Measurements from ENCODE around the gene CSNK2A1. TPM values are rescaled to one million over a fixed set of nuclear protein-coding genes. Genes with fewer than 3 reads are reported as not detected.

Gene CSNK2A1
- total and polyA plus RNA-seq, 4 donors = 17.0 to 60.3 (median 39.7) TPM

GRCh38 chr20:460707-461106, 82.9 kb downstream of the CSNK2A1 start:
- TF ChIP-seq RXRA (IDR thresholded peaks at IDR 0.05) (peak; percentile 57 to 87), REST (IDR thresholded peaks at IDR 0.05) (peak; percentile 60), FOXA1 (IDR thresholded peaks at IDR 0.05) (no peak), MAX (IDR thresholded peaks at IDR 0.05) (no peak), NR2F2 (IDR thresholded peaks at IDR 0.05) (no peak), RAD21 (IDR thresholded peaks at IDR 0.05) (no peak), EGR1 (IDR thresholded peaks at IDR 0.05; ENCODE audit: low read depth in 2 of 2) (no peak), FOXA2 (IDR thresholded peaks at IDR 0.05) (no peak), HNF4G (IDR thresholded peaks at IDR 0.05) (no peak), YY1 (IDR thresholded peaks at IDR 0.05) (peak; percentile 26), SP1 (IDR thresholded peaks at IDR 0.05) (peak; percentile 12), ZBTB33 (IDR thresholded peaks at IDR 0.05) (peak; percentile 21), HNF4A (conservative IDR thresholded peaks at IDR 0.05) (peak; percentile 49 to 65), JUND (IDR thresholded peaks at IDR 0.05) (peak in 1 of 2 donors; percentile 25)
- H3K27me3 ChIP-seq (ENCODE audit: control insufficient read depth in 4 of 4, insufficient read depth in 4 of 4, low read length in 3 of 4) = no peaks in the 10 kb centered on the region
- DNase-seq (ENCODE audit: low spot score) = no peak
- peak overlapping the region in 1 of 2 donors; percentile 33 for H3K9ac ChIP-seq (ENCODE audit: low read depth in 1 of 2, low read length in 2 of 2)
- no peak overlapping the region for H3K4me3 ChIP-seq (ENCODE audit: low read depth in 1 of 3, low read length in 3 of 3)
- no peaks in the 10 kb centered on the region for H3K9me3 ChIP-seq (ENCODE audit: control insufficient read depth in 4 of 4, low read length in 3 of 4)
- H3K4me1 ChIP-seq (ENCODE audit: control insufficient read depth in 4 of 4, insufficient read depth in 4 of 4, low read length in 3 of 4) = peaks cover 4 to 23% (median 16%) of the 10 kb centered on the region in 4 donors
- no peaks in the 10 kb centered on the region for H3K36me3 ChIP-seq (ENCODE audit: control insufficient read depth in 4 of 4, insufficient read depth in 3 of 4, low read depth in 1 of 4, low read length in 3 of 4)
- peak overlapping the region in 1 of 2 donors; percentile 87 for H3K27ac ChIP-seq (ENCODE audit: low read depth in 1 of 2, low read length in 2 of 2)
- 25% methylated on average over 2 of the region's 2 CpGs for WGBS

GRCh38 chr20:460180-460579, 83.4 kb downstream of the CSNK2A1 start:
- H3K9ac ChIP-seq (ENCODE audit: low read depth in 1 of 2, low read length in 2 of 2) = peak overlapping the region in 1 of 2 donors; percentile 10
- H3K27ac ChIP-seq (ENCODE audit: low read depth in 1 of 2, low read length in 2 of 2) = no peak overlapping the region
- no peak for DNase-seq (ENCODE audit: low spot score)
- TF ChIP-seq RXRA (IDR thresholded peaks at IDR 0.05) (no peak), NR2F2 (IDR thresholded peaks at IDR 0.05) (no peak), FOXA2 (IDR thresholded peaks at IDR 0.05) (no peak), ZBTB33 (IDR thresholded peaks at IDR 0.05) (no peak), TAF1 (conservative IDR thresholded peaks at IDR 0.05) (no peak), YY1 (IDR thresholded peaks at IDR 0.05) (no peak), EGR1 (IDR thresholded peaks at IDR 0.05; ENCODE audit: low read depth in 2 of 2) (no peak), CTCF (IDR thresholded peaks at IDR 0.05; ENCODE audit: low read depth, low read length, missing input control) (no peak), RAD21 (IDR thresholded peaks at IDR 0.05) (no peak), HNF4A (conservative IDR thresholded peaks at IDR 0.05) (no peak), GABPA (IDR thresholded peaks at IDR 0.05 in 1 of 2, conservative IDR thresholded peaks at IDR 0.05 in 1 of 2) (no peak), MAX (IDR thresholded peaks at IDR 0.05) (no peak), REST (IDR thresholded peaks at IDR 0.05) (no peak), SP1 (IDR thresholded peaks at IDR 0.05) (no peak), FOXA1 (IDR thresholded peaks at IDR 0.05) (no peak), HNF4G (IDR thresholded peaks at IDR 0.05) (no peak)

More at GRCh38 chr20:460180-460579, 83.4 kb downstream of the CSNK2A1 start:
- H3K4me1 ChIP-seq (ENCODE audit: control insufficient read depth in 4 of 4, insufficient read depth in 4 of 4, low read length in 3 of 4) = peaks cover 4 to 23% (median 16%) of the 10 kb centered on the region in 4 donors
- 29% methylated on average over 3 of the region's 3 CpGs for WGBS
- H3K36me3 ChIP-seq (ENCODE audit: control insufficient read depth in 4 of 4, insufficient read depth in 3 of 4, low read depth in 1 of 4, low read length in 3 of 4) = no peaks in the 10 kb centered on the region
- no peaks in the 10 kb centered on the region for H3K9me3 ChIP-seq (ENCODE audit: control insufficient read depth in 4 of 4, low read length in 3 of 4)
- no peaks in the 10 kb centered on the region for H3K27me3 ChIP-seq (ENCODE audit: control insufficient read depth in 4 of 4, insufficient read depth in 4 of 4, low read length in 3 of 4)
- no peak overlapping the region for H3K4me3 ChIP-seq (ENCODE audit: low read depth in 1 of 3, low read length in 3 of 3)
